Small intestine (tissue), 7 donors: ENCODE measurements around the gene MYL1. TPM values are rescaled to one million over a fixed set of nuclear protein-coding genes. Genes with fewer than 3 reads are reported as not detected.

Experiments
- DNase-seq, 2 donors: peaks; one replicate each; pipeline versions ENCODE4 v3.0.0 to v3.0.0-alpha.2; 2013
- FAIRE-seq: peaks from 2 replicates; lab custom pipeline; 2012; peaks lifted over from hg19 to GRCh38; lab: Jason Lieb, UNC
- H3K27ac ChIP-seq, 3 donors: one replicate each; pipeline ENCODE4 v1.5.1; 2013; ENCODE audit warnings: low read length in 2 of 3, mild to moderate bottlenecking in 2 of 3, control low read depth in 1 of 3, inconsistent platforms in 1 of 3, low read depth in 1 of 3, moderate library complexity in 1 of 3
- H3K27me3 ChIP-seq, 3 donors: one replicate each; pipeline ENCODE4 v1.6.1; 2013; ENCODE audit warnings: low read length in 3 of 3, inconsistent platforms in 1 of 3; ENCODE audit not compliant: control insufficient read depth in 3 of 3, insufficient read depth in 3 of 3
- H3K36me3 ChIP-seq, 3 donors: one replicate each; pipeline ENCODE4 v1.6.1; 2013; ENCODE audit warnings: low read length in 3 of 3, inconsistent platforms in 1 of 3, low read depth in 1 of 3, mild to moderate bottlenecking in 1 of 3, moderate library complexity in 1 of 3; ENCODE audit not compliant: control insufficient read depth in 3 of 3, insufficient read depth in 2 of 3
- H3K4me1 ChIP-seq, 3 donors: one replicate each; pipeline ENCODE4 v1.6.1; 2013; ENCODE audit warnings: low read length in 2 of 3, inconsistent platforms in 1 of 3, low read depth in 1 of 3, mild to moderate bottlenecking in 1 of 3, moderate library complexity in 1 of 3; ENCODE audit not compliant: control insufficient read depth in 3 of 3, insufficient read depth in 2 of 3
- H3K4me3 ChIP-seq, 3 donors: one replicate each; pipeline ENCODE4 v1.5.1; 2013; ENCODE audit warnings: low read length in 3 of 3, control low read depth in 1 of 3, inconsistent platforms in 1 of 3, low read depth in 1 of 3, mild to moderate bottlenecking in 1 of 3, moderate library complexity in 1 of 3
- H3K9me3 ChIP-seq, 2 donors: one replicate each; pipeline ENCODE4 v1.6.1; 2013; ENCODE audit warnings: low read depth in 1 of 2, low read length in 1 of 2; ENCODE audit not compliant: control insufficient read depth in 2 of 2, insufficient read depth in 1 of 2
- WGBS, 3 donors: extraction: QIAGEN DNeasy Blood & Tissue Kit; methylation state at CpG; one replicate each; pipeline ENCODE4 v1.1.7; 2013; 5-methylcytosine and 5-hydroxymethylcytosine counted together
- polyA plus RNA-seq, 4 donors: library from polyadenylated mRNA; stranded (reverse) in 3 of 4; unstranded in 1 of 4; fragments of 200-250 nt in 3 of 4; fragments of 120-200 nt in 1 of 4; gene quantifications; one replicate each; pipeline versions ENCODE4 v1.2.1 to v1.2.3, GENCODE V29; 2013
- donor health status: healthy with polysubstance abuse.
- donor health status: control.
- donor health status: control.
- donor health status: Bipolar disorder and iron deficiency.
- donor health status: healthy.

Gene MYL1
- polyA plus RNA-seq, 4 donors: 1.1 to 19.9 (median 5.4) TPM; not detected in 1

DNA sequence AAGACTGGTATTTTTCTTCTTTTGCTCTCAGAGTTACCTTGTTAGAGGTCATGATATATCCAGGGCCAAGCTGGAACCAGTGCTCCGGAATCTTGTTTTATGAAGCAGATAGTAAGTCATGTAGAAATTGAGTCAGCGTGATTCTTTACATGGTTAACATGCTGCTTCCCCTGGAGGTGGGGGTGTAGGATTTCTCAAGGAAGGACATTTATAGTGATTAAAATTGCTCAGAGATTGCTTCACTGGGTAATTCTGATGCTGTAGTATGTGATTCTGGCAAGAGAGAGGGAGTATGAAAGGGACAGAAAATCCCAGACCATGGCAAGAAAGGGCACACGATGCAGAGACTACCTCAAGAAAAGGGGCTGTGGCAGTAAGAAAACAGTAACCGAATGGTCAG is 8.0 kb upstream of the MYL1 start:
- FAIRE-seq: no peak
- no peak for DNase-seq

GRCh38 chr2:210318891-210319290 is 3.9 kb upstream of the MYL1 start:
- FAIRE-seq (no peak), DNase-seq (no peak)
- Histone ChIP-seq H3K27me3 (no peaks in the 10 kb centered on the region), H3K4me3 (no peak overlapping the region), H3K36me3 (no peaks in the 10 kb centered on the region), H3K27ac (no peak overlapping the region), H3K4me1 (no peaks in the 10 kb centered on the region), H3K9me3 (no peaks in the 10 kb centered on the region)
- WGBS, 3 donors: 72 to 86% (median 80%) methylated on average over 3 of the region's 3 CpGs

More for the DNA sequence above, 8.0 kb upstream of the MYL1 start:
- Histone ChIP-seq H3K4me1 (no peaks in the 10 kb centered on the region), H3K27ac (no peak overlapping the region), H3K9me3 (no peaks in the 10 kb centered on the region), H3K36me3 (no peaks in the 10 kb centered on the region), H3K27me3 (no peaks in the 10 kb centered on the region), H3K4me3 (no peak overlapping the region)
- 80 to 93% (median 88%) methylated on average over 4 of the region's 4 CpGs for WGBS, 3 donors

GRCh38 chr2:210318486-210318885 is 3.5 kb upstream of the MYL1 start:
- Histone ChIP-seq H3K9me3 (no peaks in the 10 kb centered on the region), H3K36me3 (no peaks in the 10 kb centered on the region), H3K27ac (no peak overlapping the region), H3K27me3 (no peaks in the 10 kb centered on the region), H3K4me1 (no peaks in the 10 kb centered on the region), H3K4me3 (no peak overlapping the region)
- DNase-seq: no peak
- WGBS, 3 donors: 55 to 74% (median 71%) methylated on average over 2 of the region's 2 CpGs
- no peak for FAIRE-seq

- Histone ChIP-seq H3K9me3 (no peaks in the 10 kb centered on the region), H3K27me3 (no peaks in the 10 kb centered on the region), H3K4me3 (no peak overlapping the region), H3K36me3 (no peaks in the 10 kb centered on the region), H3K27ac (no peak overlapping the region), H3K4me1 (no peaks in the 10 kb centered on the region)
- FAIRE-seq (no peak), DNase-seq (no peak)
- WGBS, 3 donors: 4 to 38% (median 33%) methylated on average over 1 of the region's 1 CpG
Measured at GRCh38 chr2:210310550-210310949, 4.4 kb downstream of the MYL1 start.

GRCh38 chr2:210309548-210310233 is 5.3 kb downstream of the MYL1 start:
- no peak for DNase-seq
- Histone ChIP-seq H3K27me3 (no peaks in the 10 kb centered on the region), H3K9me3 (no peaks in the 10 kb centered on the region), H3K36me3 (no peaks in the 10 kb centered on the region), H3K27ac (no peak overlapping the region), H3K4me1 (no peaks in the 10 kb centered on the region), H3K4me3 (no peak overlapping the region)
- no peak for FAIRE-seq
- WGBS, 3 donors: 23 to 59% (median 38%) methylated on average over 1 of the region's 1 CpG

DNA sequence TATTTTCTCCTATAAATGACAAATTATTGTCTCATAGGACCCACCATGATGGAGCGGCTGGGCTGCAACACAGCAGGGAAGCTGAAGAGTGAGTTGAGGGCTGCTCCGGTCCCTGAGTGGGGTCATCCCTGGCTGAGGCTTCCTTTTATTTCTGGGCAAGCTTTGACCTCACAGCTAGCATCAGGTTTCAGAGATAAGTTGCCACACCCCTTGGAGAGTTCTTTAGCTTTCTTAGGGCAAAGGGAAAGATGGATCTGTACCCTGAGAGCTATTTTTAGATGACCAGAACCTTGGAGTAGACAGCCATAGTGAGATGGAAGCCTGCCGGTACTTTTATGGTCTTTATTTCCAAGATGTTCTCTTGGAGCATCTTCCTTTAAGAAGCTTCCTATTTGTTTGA is 11.5 kb downstream of the MYL1 start:
- WGBS, 3 donors: 73 to 91% (median 82%) methylated on average over 3 of the region's 3 CpGs
- Histone ChIP-seq H3K4me1 (no peaks in the 10 kb centered on the region), H3K4me3 (no peak overlapping the region)

DNA sequence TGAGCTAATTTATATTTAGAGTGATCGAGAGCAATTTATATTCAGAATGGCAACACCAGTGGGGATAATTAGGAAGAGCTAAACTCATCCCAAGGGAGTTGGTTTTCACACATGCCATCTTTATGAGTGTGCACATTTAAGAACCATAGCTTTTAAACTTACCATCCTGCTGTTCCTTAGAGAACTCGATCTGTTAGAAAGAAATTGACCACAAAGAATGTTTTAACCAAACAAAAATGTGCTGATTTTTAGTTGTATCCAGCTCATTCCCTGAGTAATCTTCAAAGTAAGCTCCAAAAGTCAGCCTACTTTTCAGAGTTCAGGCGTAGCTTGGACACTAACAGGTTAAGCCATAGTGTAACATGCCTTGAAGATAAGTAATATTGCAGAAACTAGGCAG is 12.6 kb downstream of the MYL1 start:
- no peak overlapping the region for H3K27ac ChIP-seq
- DNase-seq (no peak), FAIRE-seq (no peak)
- H3K27me3 ChIP-seq: no peaks in the 10 kb centered on the region
- H3K9me3 ChIP-seq: no peaks in the 10 kb centered on the region
- WGBS, 3 donors: 45 to 66% (median 49%) methylated on average over 3 of the region's 3 CpGs
- H3K4me3 ChIP-seq: no peak overlapping the region
- no peaks in the 10 kb centered on the region for H3K4me1 ChIP-seq
- no peaks in the 10 kb centered on the region for H3K36me3 ChIP-seq

More for the DNA sequence above, 11.5 kb downstream of the MYL1 start:
- no peaks in the 10 kb centered on the region for H3K9me3 ChIP-seq
- H3K36me3 ChIP-seq: no peaks in the 10 kb centered on the region
- FAIRE-seq (no peak), DNase-seq (no peak)
- no peak overlapping the region for H3K27ac ChIP-seq
- H3K27me3 ChIP-seq: no peaks in the 10 kb centered on the region

GRCh38 chr2:210299866-210300373 is 15.1 kb downstream of the MYL1 start:
- no peaks in the 10 kb centered on the region for H3K27me3 ChIP-seq
- 66 to 69% (median 67%) methylated on average over 3 of the region's 3 CpGs for WGBS, 3 donors
- DNase-seq (no peak), FAIRE-seq (no peak)
- no peaks in the 10 kb centered on the region for H3K9me3 ChIP-seq
- H3K36me3 ChIP-seq: no peaks in the 10 kb centered on the region
- H3K4me3 ChIP-seq: no peak overlapping the region
- no peaks in the 10 kb centered on the region for H3K4me1 ChIP-seq
- no peak overlapping the region for H3K27ac ChIP-seq

- no peaks in the 10 kb centered on the region for H3K27me3 ChIP-seq
- DNase-seq (no peak), FAIRE-seq (no peak)
- 57 to 69% (median 65%) methylated on average over 2 of the region's 2 CpGs for WGBS, 3 donors
- no peaks in the 10 kb centered on the region for H3K36me3 ChIP-seq
- H3K27ac ChIP-seq: no peak overlapping the region
- H3K9me3 ChIP-seq: peaks cover 0 to 12% of the 10 kb centered on the region in 2 donors
- H3K4me3 ChIP-seq: no peak overlapping the region
- H3K4me1 ChIP-seq: no peaks in the 10 kb centered on the region
Measured at GRCh38 chr2:210288408-210288807, 26.6 kb downstream of the MYL1 start.
